Forelimb muscle (tissue), 1 donor: ENCODE results near the gene COX17. TPM values are rescaled to one million over a fixed set of nuclear protein-coding genes. Genes with fewer than 3 reads are reported as not detected.

ENCODE experiments used
- DNase-seq: peaks from one replicate; pipeline ENCODE4 v3.0.0-alpha.2; 2013; ENCODE audit warnings: low read depth
- polyA plus RNA-seq: library from polyadenylated mRNA; unstranded; fragments of 120-200 nt; gene quantifications from one replicate; pipeline ENCODE4 v1.2.1, GENCODE V29; 2013; ENCODE audit not compliant: insufficient read length

COX17 gene
- polyA plus RNA-seq, 1 donor, result 68.4 TPM

- no peak for DNase-seq
Observed at GRCh38 chr3:119675188-119675874, 1.9 kb downstream of the COX17 start.

DNA sequence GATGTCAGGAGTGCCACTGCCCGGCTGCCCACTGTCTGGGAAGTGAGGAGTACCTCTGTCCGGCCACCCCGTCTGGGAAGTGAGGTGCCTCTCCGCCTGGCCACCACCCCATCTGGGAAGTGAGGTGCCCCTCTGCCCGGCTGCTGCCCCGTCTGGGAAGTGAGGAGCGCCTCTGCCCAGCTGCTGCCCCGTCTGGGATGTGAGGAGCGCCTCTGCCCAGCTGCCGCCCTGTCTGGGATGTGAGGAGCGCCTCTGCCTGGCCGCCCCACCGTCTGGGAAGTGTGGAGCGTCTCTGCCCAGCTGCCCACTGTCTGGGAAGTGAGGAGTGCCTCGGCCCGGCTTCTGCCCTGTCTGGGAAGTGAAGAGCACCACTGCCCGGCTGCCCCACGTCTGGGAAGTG, 3.3 kb downstream of the COX17 start:
- DNase-seq, result no peak

DNA sequence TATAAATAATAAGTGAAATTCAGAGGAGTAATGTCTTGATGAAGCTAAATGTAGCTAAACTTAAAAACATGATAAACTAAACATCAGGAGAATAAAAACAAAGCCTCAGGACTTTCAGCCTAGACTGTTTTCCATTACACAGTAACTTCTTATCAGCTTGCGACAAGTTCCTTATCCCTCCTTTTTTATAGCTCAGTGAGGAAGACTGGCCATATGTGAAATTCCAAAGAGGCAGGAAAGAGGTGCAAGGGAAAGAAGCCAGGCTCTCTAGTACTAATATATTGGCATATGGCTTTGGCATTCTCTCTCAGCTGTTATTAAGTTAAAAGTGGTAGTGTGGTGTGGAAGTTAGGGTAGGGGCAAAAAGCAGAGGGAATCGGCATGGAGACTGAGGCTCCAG, 4.4 kb downstream of the COX17 start:
- DNase-seq, result no peak

- no peak for DNase-seq
Observed at GRCh38 chr3:119669906-119670570, 7.2 kb downstream of the COX17 start.

GRCh38 chr3:119665954-119666559, 11.1 kb downstream of the COX17 start:
- no peak for DNase-seq

DNA sequence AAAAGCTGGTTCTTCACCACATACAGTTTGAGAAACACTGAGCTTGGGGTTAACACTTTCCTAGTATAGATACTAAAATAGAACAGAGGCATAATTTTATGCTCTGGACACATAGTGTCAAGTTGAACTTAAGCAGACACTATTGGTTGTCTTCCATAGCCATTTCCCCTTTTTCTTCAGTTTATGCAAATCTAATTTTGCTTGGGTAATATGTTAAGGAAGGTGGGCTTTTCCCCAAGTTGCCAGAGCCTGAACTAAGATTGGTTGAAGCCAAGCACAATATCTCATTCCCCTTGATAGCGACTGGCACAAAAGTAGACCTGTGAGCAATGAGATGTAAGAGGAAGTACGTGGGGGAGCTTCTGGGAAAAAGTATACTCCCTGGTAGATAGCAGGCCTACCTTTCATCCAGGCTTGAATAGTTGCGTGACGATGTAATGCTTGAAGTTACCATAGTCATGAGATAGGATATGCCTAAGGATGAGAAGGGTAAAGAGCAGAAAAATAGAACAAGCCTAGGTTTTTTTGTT, 12.3 kb downstream of the COX17 start:
- DNase-seq, result no peak

DNA sequence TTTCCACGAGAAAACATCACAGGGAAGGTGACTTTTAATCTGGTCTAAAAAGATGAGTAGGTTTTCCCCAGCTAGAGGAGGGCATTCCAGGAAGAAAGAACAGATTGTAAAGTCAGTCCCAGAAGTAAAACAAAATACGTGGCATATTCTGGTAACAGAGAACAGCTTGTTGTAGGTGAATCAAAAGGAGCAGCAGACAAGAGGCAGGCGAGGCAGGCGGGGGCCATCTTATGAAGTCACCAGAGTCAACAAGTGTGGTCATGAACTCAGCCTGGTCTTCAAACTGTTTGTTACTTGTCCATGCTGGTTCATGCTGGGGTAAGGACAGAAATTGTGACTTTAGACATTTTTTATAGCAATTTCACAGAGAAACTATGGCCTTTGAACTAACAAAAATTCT, 12.8 kb downstream of the COX17 start:
- no peak for DNase-seq

DNA sequence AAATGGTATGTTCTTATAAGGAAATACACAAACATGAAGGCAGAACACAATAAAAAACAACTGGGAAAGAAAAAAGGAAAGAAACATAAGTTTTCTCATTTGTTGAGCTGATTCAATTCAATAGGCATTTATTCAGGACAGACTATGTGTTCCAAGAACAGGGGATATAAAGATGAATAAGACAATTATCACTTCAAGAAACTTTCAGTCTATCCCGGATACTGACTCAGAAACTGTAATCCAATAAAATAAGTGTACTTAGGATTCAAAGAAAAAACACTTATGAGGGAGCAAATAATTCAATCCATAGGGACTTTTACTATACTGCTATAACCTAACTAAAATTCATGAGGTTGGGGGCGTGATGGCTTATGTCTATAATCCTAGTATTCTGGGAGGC, 13.3 kb downstream of the COX17 start:
- no peak for DNase-seq

- DNase-seq, result no peak
Observed at GRCh38 chr3:119662604-119663373, 14.4 kb downstream of the COX17 start.

GRCh38 chr3:119660474-119661440, 16.4 kb downstream of the COX17 start, which contains the start of gene POPDC2:
Gene POPDC2, minus strand, starts transcription at chr3:119660589. Its CDS starts 166 bp downstream, at chr3:119660423.
- DNase-seq, result no peak

- no peak for DNase-seq
Observed at GRCh38 chr3:119659606-119660291, 17.5 kb downstream of the COX17 start.

DNA sequence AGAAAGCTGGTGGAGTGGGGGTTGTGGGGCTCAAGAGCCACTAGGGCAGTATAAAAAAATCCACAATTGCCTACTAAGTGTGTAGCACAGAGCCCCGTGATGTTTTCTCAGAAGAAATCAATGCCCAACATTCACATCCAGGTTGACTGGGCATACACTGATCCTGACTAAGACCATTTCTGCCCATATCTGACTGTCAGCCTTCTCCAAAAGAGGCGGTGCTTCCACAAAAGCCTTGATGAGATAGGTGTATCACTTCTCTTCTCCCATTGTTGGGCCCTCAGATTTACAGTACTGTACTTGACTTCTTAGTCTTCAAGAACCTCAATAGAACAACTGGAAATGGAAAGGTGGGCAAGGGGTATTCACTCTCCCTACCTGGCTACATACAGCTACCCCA, 18.2 kb downstream of the COX17 start:
- DNase-seq, result no peak

- DNase-seq, result no peak
Observed at GRCh38 chr3:119657887-119658702, 19.1 kb downstream of the COX17 start.

DNA sequence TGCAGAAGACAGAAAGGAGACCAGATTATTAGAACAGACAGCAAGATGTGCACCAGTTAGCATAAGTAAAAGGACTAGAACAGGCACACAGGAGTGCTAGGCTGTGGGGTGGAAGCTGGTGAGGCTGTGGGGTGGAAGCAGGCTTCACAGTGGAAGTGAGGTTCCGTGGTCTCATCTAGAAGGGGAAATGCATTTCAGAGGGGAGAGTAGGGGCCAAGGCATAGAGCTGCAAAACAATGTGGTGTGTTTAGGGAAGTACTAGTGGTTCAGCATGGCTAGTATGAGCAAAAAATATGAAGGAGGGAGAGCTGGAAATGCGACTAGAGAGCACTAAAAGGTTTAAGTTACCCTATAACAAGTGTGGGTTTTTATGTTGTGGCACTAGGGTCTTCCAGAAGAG, 23.3 kb downstream of the COX17 start:
- DNase-seq, result no peak

DNA sequence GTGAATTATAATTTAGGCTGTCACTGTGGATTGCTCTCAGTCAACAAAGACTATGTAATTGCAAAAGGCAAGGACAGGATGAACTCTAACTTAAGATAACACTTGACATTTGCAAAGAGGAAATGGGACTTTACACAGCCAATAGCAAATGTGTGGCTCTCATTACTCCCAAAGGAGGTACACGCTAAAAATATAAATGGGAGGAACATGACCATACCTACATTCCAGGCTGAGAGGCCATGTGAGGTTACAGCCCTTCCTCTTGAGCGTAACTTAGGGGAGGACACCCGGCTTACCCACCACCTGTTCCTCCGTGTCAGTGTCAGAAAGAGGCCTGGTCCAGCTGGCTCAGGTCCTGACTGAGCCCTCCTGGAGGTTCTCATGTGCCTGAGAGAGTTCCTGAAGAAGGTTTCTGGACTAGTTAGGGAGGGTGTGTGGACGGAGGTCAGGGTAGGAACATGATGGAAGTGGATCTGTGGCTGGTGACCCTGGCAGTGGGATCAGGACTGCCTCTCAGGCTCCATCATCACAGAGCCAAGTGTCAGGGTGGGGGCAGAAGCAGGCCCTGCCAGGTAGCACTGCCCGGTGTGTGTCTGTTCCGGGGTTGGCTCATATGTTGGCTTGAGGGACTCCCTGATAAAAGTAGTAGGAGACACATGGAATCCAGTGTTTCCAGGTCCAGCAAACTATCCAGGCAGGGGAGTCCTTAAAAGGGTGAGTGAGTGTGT, 24.7 kb downstream of the COX17 start:
- no peak for DNase-seq

GRCh38 chr3:119649761-119650160, 27.4 kb downstream of the COX17 start:
- no peak for DNase-seq

DNA sequence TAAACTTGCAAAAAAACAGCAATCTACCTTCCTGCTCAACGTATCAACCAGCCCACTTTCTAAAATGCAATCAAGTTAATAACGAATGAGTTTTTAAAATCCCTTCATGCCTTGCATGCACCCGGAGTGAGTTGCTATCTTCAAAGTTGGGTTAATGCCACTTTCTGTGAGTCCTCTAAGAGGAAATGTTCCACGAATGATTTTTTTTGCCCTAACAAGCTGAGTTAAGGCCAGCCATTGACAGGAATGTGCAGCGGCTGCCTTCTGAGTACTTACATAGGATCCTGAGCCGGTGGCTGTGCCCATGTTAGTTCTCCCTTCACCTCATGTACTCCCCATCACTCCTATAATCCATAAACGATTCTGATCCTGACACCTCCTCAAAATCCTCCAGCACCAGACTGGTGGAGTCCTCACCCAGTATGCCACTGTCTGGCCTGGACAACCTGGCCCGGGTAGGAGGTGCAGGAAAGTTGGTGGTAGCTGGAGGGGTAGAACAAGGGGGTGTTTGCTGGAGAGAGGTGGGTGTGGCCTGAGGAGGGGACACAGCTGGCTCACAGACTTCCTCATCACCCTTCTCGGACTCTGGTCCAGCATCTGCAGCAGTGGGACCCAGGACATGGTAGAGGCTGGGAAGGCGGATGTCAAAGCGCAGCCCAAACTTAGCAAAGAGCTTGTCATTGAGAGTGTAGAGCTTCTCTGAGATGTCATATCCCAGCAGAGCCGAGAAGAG, 29.2 kb downstream of the COX17 start:
- no peak for DNase-seq

DNA sequence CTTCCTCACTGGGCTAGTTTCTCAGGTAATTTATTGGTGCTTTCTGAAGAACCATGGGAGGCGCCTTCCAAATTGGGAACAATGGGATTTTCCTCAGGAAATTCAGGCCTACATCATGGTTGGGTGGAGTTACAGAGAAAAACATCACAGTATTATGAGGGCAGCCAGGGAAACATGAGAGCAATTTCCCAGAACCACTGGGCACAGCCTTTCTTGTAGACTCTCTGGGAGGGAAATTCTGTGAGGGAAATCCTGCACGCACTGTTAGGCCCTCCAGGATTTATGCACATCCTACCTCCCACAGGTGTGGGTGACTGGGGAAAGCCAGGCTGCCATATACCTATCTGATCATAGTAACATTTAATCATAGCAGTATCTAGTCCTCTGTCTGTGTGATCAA, 30.0 kb downstream of the COX17 start:
- no peak for DNase-seq
